Frontal cortex (tissue), 4 donors: ENCODE results near the gene LMTK2. TPM values are rescaled to one million over a fixed set of nuclear protein-coding genes. Genes with fewer than 3 reads are reported as not detected.

Experiments used
- DNase-seq, 2 donors: peaks; one replicate each; pipeline ENCODE4 v3.0.0; 2012; ENCODE audit warnings: low spot score in 2 of 2
- FAIRE-seq: peaks from 2 replicates; lab custom pipeline; 2012; peaks lifted over from hg19 to GRCh38; lab: Jason Lieb, UNC
- total RNA-seq: library from RNA; depleted of rRNA; stranded (reverse); fragments of >200 nt; gene quantifications from one replicate; pipeline ENCODE4 v1.2.3, GENCODE V29; 2014
- donor health status: control.
- donor health status: control.
- donor health status: control.

LMTK2 gene
- total RNA-seq, result 37.1 TPM

GRCh38 chr7:98106647-98107312 is at the start of gene LMTK2:
TSS of gene LMTK2 (plus strand) at chr7:98106862. CDS start at chr7:98107178, 316 bp downstream.
- DNase-seq, result peak; percentile 94 to 95
- no peak for FAIRE-seq

DNA sequence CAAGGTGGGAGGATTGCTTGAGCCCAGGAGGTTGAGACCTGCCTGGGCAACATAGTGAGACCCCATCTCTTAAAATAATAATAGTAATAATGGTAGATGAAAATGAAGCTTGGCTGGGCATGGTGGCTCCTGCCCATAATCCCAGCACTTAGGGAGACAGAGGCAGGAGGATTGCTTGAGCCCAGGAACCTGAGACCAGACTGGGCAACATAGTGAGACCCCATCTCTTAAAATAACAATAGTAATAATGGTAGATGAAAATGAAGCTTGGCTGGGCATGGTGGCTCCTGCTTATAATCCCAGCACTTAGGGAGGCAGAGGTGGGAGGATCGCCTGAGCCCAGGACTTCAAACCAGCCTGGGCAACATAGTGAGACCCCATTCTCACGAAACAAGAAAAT is 49.5 kb upstream of the LMTK2 start:
- FAIRE-seq, result no peak

DNA sequence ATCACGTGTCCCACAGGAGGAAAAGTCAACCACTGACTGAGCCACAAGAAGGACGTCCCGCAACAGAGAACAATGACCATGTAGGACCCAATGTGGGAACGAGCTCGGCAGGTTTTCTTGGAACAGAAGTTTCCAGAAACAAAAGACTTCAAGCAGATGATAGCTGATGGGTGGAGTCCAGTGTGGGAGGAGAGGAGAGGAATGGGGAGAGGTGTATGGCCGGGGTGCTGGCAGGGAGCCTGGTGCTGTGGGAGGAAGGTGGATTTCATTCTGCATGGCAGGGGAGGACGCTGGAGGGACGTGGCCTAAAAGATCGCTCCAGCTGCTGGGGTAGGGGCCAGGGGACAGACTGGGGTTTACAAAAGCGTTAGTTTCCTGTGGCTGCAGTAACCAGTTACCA is 48.5 kb upstream of the LMTK2 start:
- DNase-seq, result no peak
- no peak for FAIRE-seq

More for the DNA sequence above, 49.5 kb upstream of the LMTK2 start:
- no peak for DNase-seq

DNA sequence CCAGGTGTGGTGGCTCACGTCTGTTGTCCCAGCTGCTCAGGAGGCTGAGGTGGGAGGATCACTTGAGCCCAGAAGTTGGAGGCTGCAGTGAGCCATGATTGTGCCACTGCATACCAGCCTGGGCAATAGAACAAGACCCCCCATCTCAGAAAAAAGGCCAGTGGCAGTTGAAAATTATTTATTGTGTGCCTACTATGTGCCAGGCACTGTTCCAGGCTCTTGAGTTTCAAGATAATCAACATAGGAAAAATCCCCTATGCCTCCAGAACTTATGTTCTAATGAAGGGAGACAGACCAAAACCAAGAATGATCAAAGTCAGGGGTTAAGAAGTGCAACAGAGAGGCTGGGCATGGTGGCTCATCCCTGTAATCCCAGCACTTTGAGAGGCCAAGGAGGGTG is 42.4 kb upstream of the LMTK2 start:
- FAIRE-seq, result no peak

DNA sequence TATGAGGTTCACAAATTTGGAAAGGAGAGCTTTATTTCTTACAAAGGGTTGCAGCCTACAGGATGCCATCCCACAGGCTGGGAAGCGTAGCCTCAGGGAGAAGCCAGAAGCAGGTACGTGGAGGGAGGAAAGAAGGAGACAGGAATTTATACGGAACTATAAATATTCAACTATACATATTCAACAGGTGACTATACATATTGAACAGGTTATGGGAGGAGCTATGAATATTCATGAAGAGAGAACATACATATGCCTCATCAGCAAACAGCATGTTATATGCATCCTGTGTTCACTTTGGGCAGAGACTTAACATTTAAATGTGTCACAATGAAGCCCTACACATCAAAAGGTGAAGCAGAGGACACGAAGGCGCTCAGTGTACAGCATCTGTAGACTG is 40.5 kb upstream of the LMTK2 start:
- FAIRE-seq (no peak), DNase-seq (no peak)

More for the DNA sequence above, 42.4 kb upstream of the LMTK2 start:
- no peak for DNase-seq

DNA sequence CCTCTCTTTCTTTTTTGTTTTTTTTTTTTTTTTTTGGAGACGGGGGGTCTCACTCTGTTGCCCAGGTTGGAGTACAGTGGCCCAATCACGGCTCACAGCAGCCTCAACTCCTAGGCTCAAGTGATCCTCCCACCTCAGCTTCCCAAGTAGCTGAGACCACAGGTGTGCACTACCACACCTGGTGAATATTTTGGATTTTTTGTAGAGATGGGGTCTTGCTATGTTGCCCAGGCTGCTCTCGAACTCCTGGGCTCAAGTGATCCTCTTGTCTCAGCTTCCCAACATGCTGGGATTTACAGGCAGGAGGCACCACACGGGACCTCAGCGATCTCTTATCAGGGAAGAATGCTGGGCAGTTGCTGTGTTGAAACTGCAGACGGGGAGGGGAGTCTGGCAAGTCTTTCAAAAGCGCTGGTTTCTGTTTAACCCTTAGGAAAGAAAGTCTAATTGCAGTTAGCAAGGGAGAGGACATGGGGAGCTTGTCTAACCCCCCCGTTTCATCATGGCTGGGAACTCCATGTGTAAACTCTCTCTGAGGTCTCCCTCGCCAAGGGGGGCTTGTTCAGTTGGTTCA is 39.6 kb upstream of the LMTK2 start:
- no peak for FAIRE-seq
- no peak for DNase-seq

GRCh38 chr7:98073047-98073446 is 33.6 kb upstream of the LMTK2 start:
- DNase-seq, result no peak
- no peak for FAIRE-seq

- no peak for FAIRE-seq
- no peak for DNase-seq
Observed at GRCh38 chr7:98075801-98076200, 30.9 kb upstream of the LMTK2 start.

- FAIRE-seq (no peak), DNase-seq (no peak)
Observed at GRCh38 chr7:98077762-98078161, 28.9 kb upstream of the LMTK2 start.

DNA sequence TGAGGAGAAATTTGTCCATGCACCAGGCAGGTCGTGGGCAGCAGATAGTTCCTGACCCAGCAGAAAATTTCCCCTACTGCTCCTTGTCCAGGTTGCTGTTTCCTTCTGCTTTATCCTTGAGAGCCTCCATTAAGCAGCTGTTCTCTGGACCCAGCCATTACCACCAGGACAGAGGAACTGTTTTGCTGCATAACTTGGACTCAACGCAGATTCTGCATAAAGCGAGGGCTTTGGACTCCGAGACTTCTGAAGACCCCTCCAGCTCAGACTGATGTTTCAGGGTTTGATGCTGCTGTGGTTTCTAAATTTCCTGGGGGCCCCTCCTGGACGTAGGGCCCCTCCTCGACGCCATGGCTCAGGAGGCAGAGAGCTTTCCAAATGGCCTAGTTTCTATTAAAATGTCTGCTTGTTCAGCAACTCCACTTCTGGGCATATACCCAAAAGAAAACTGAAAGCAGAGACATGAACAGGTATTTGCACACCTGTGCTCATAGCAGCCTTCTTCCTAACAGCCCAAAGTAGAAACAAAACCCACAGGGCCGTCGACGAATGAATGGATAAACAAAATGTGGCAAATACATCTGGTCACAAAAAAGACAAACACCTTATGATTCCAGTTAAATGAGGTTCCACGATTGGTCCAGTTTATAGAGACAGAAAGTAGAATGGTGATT is 28.3 kb upstream of the LMTK2 start:
- FAIRE-seq, result no peak

GRCh38 chr7:98079891-98080648 is 26.6 kb upstream of the LMTK2 start:
- no peak for FAIRE-seq

More for the DNA sequence above, 28.3 kb upstream of the LMTK2 start:
- no peak for DNase-seq

GRCh38 chr7:98081319-98081718 is 25.3 kb upstream of the LMTK2 start:
- FAIRE-seq, result no peak

More at GRCh38 chr7:98079891-98080648, 26.6 kb upstream of the LMTK2 start:
- DNase-seq, result no peak

GRCh38 chr7:98084631-98085030 is 22.0 kb upstream of the LMTK2 start:
- no peak for DNase-seq
- no peak for FAIRE-seq

More at GRCh38 chr7:98081319-98081718, 25.3 kb upstream of the LMTK2 start:
- no peak for DNase-seq

GRCh38 chr7:98085674-98086073 is 21.0 kb upstream of the LMTK2 start:
- FAIRE-seq (no peak), DNase-seq (no peak)

DNA sequence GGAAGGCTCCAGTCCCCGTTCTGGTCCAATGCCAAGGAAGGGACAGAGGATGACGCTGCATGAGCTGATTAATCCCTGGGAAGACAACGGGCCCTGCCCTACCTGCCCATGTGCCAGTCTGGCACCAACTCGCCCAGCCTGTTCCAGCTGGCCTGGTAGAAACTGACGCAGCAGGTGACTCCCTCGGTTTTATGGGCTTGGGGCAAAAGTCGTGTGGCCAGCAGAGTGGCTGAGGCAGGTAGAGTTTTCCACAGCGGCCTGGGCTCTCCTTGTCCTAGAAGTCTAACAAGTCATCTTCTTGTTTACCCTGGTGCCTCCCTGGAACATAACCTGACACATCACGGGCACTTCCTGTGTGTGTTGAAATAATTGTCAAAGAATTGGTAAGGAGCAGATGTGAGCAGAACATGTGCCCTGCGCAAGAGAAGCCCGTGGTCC is 20.4 kb upstream of the LMTK2 start:
- DNase-seq (no peak), FAIRE-seq (no peak)

DNA sequence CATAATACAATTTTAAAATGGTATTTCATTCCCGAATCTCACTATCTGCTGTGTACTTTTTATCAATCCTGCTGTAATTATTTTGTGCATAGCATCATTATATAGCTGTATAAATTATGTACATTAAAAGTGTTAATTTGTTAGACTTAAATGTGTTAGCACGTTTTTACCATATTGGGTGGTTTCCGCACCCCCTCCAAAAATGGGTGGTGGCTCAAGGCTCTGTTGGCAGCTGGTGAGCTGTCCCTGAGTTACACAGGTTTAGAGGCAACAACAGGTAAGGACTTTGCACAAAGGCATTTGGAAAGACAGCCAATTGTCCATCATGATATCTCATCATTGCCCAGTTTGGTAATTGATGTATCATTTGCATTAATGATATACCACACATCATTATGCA is 18.6 kb upstream of the LMTK2 start:
- no peak for FAIRE-seq
- no peak for DNase-seq

DNA sequence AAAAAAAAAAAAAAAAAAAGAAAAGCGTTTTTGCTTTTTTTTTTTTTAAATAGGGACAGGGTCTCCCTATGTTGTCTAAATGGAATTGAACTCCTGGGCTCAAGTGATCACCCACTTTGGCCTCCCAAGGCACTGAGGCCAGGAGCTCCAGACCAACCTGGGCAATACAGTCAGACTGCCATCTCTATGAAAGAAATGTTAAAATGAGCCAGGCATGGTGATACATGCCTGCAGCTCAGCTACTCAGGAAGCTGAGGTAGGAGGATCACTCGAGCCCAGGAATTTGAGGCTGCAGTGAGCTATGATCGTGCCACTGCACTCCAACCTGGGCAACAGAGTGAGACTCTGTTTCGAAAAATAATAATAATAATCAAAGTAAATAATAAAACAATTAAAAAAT is 16.5 kb upstream of the LMTK2 start:
- no peak for FAIRE-seq

GRCh38 chr7:98091061-98091460 is 15.6 kb upstream of the LMTK2 start:
- FAIRE-seq, result no peak
- DNase-seq, result no peak

More for the DNA sequence above, 16.5 kb upstream of the LMTK2 start:
- DNase-seq, result no peak

- no peak for DNase-seq
- FAIRE-seq, result no peak
Observed at GRCh38 chr7:98091523-98091922, 15.1 kb upstream of the LMTK2 start.

DNA sequence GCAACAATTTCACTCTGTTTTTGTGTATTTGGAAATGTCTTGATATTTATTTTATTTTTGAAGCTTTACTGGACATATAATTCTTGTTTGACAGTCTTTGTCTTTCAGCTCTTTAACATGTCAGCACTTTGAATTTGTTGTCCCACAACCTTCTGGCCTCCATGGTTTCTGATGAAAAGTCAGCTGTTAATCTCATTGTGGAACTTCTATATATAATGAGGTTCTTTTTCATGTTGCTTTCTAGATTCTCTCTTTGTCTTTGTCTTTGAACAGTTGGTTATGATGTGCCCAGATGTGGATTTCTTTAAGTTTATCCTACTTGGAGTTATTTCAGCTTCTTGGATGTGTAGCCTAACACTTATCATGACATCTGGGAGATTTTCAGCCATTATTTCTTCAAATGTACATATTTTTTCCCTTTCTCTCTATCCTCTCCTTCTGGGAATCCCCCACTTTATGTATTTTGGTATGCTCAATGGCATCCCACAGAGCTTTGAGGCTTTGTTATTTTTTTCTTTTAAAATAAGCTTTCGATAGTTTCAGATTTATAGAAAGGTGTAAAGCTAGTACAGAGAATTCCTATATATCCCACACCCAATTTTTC is 9.5 kb upstream of the LMTK2 start:
- DNase-seq (no peak), FAIRE-seq (no peak)
